H9 (cell line): ENCODE measurements around the gene MED13L. TPM values are rescaled to one million over a fixed set of nuclear protein-coding genes. Genes with fewer than 3 reads are reported as not detected.

Experiments used
- DNase-seq: peaks from one replicate; pipeline ENCODE4 v3.0.0-alpha.2; 2017
- H2AFZ ChIP-seq: one replicate; pipeline ENCODE4 v1.6.1; 2013; ENCODE audit warnings: mild to moderate bottlenecking, low read length, control low read depth, moderate library complexity
- H2AK5ac ChIP-seq: 2 replicates; pipeline ENCODE4 v1.6.1; 2013; ENCODE audit warnings: low read length, control low read depth, mixed read lengths; ENCODE audit not compliant: insufficient read length
- H2BK120ac ChIP-seq: one replicate; pipeline ENCODE4 v1.6.1; 2013; ENCODE audit warnings: low read depth, mild to moderate bottlenecking, low read length, control low read depth, inconsistent platforms; ENCODE audit not compliant: poor library complexity, severe bottlenecking
- H2BK12ac ChIP-seq: 2 replicates; pipeline ENCODE4 v1.6.1; 2013; ENCODE audit warnings: low read length, control low read depth, mixed read lengths, low read depth; ENCODE audit not compliant: insufficient read length
- H2BK15ac ChIP-seq: 2 replicates; pipeline ENCODE4 v1.6.1; 2013; ENCODE audit warnings: low read depth, low read length, control low read depth
- H2BK20ac ChIP-seq: one replicate; pipeline ENCODE4 v1.6.1; 2013; ENCODE audit warnings: low read depth, mild to moderate bottlenecking, low read length, control low read depth, inconsistent platforms; ENCODE audit not compliant: poor library complexity, severe bottlenecking
- H2BK5ac ChIP-seq: 2 replicates; pipeline ENCODE4 v1.6.1; 2013; ENCODE audit warnings: low read length, control low read depth, mixed read lengths; ENCODE audit not compliant: insufficient read length
- H3K14ac ChIP-seq: 2 replicates; pipeline ENCODE4 v1.6.1; 2013; ENCODE audit warnings: low read length, control low read depth; ENCODE audit not compliant: insufficient read depth
- H3K18ac ChIP-seq: 2 replicates; pipeline ENCODE4 v1.6.1; 2013; ENCODE audit warnings: low read depth, mild to moderate bottlenecking, mixed read lengths, low read length, control low read depth; ENCODE audit not compliant: insufficient read length
- H3K23ac ChIP-seq: 2 replicates; pipeline ENCODE4 v1.6.1; 2013; ENCODE audit warnings: low read length, control low read depth, mixed read lengths, low read depth; ENCODE audit not compliant: insufficient read length
- H3K23me2 ChIP-seq: 2 replicates; pipeline ENCODE4 v1.6.1; 2013; ENCODE audit warnings: low read depth, mild to moderate bottlenecking, mixed read lengths, low read length, control low read depth; ENCODE audit not compliant: insufficient read length, poor library complexity, severe bottlenecking
- H3K27ac ChIP-seq: 2 replicates; pipeline ENCODE4 v1.5.1; 2013; ENCODE audit warnings: low read length, control low read depth, mixed read lengths, low read depth; ENCODE audit not compliant: insufficient read length
- H3K27me3 ChIP-seq: 2 replicates; pipeline ENCODE4 v1.6.1; 2013; ENCODE audit warnings: low read length, control low read depth, inconsistent platforms; ENCODE audit not compliant: insufficient read depth
- H3K4ac ChIP-seq: 2 replicates; pipeline ENCODE4 v1.6.1; 2013; ENCODE audit warnings: low read depth, mild to moderate bottlenecking, control low read depth, inconsistent platforms, low read length, moderate library complexity
- H3K4me1 ChIP-seq: 2 replicates; pipeline ENCODE4 v1.6.1; 2013; ENCODE audit warnings: low read length, control low read depth, inconsistent platforms; ENCODE audit not compliant: insufficient read depth
- H3K4me2 ChIP-seq: 2 replicates; pipeline ENCODE4 v1.6.1; 2013; ENCODE audit warnings: low read length, control low read depth, mixed read lengths; ENCODE audit not compliant: insufficient read length, insufficient read depth
- H3K56ac ChIP-seq: 2 replicates; pipeline ENCODE4 v1.6.1; 2013; ENCODE audit warnings: low read depth, mild to moderate bottlenecking, mixed read lengths, low read length, control low read depth; ENCODE audit not compliant: insufficient read length
- H3K79me1 ChIP-seq: 2 replicates; pipeline ENCODE4 v1.6.1; 2013; ENCODE audit warnings: low read depth, mild to moderate bottlenecking, moderate library complexity, low read length, control low read depth, inconsistent platforms; ENCODE audit not compliant: insufficient read depth, poor library complexity, severe bottlenecking
- H3K79me2 ChIP-seq: 2 replicates; pipeline ENCODE4 v1.6.1; 2013; ENCODE audit warnings: low read length, control low read depth, inconsistent platforms; ENCODE audit not compliant: insufficient read depth
- H3K9ac ChIP-seq: 2 replicates; pipeline ENCODE4 v1.6.1; 2013; ENCODE audit warnings: low read length, control low read depth, mixed read lengths; ENCODE audit not compliant: insufficient read length; ENCODE audit errors: extremely low read depth
- H3K9me3 ChIP-seq: one replicate; pipeline ENCODE4 v1.6.1; 2013; ENCODE audit warnings: low read depth, low read length, inconsistent platforms; ENCODE audit not compliant: control insufficient read depth
- H3T11ph ChIP-seq: one replicate; pipeline ENCODE4 v1.6.1; 2013; ENCODE audit warnings: mild to moderate bottlenecking, low read length, control low read depth, inconsistent platforms
- H4K20me1 ChIP-seq: one replicate; pipeline ENCODE4 v1.6.1; 2013; ENCODE audit not compliant: control insufficient read depth, insufficient read length, insufficient read depth
- H4K5ac ChIP-seq: 2 replicates; pipeline ENCODE4 v1.6.1; 2013; ENCODE audit warnings: low read depth, mild to moderate bottlenecking, mixed read lengths, low read length, control low read depth; ENCODE audit not compliant: insufficient read length
- H4K8ac ChIP-seq: replicated peaks from 2 replicates; pipeline ENCODE4 v1.6.1; 2013; ENCODE audit warnings: low read length, control low read depth, mixed read lengths, low read depth; ENCODE audit not compliant: insufficient read length
- H4K91ac ChIP-seq: 2 replicates; pipeline ENCODE4 v1.6.1; 2013; ENCODE audit warnings: low read depth, mild to moderate bottlenecking, moderate library complexity, mixed read lengths, low read length, control low read depth; ENCODE audit not compliant: insufficient read length
- H3K27ac Mint-ChIP-seq, 3 experiments: 2 replicates in 2 of 3; 3 replicates in 1 of 3; pipeline ENCODE4 v1.8.0; 2020 to 2021; ENCODE audit warnings: mixed read lengths in 3 of 3, mild to moderate bottlenecking in 1 of 3, moderate library complexity in 1 of 3
- H3K27me3 Mint-ChIP-seq: 2 replicates; pipeline ENCODE4 v1.8.0; 2021; ENCODE audit warnings: low read depth, mild to moderate bottlenecking, moderate library complexity, mixed read lengths
- H3K36me3 Mint-ChIP-seq, 3 experiments: 2 replicates in 2 of 3; 3 replicates in 1 of 3; pipeline ENCODE4 v1.8.0; 2020 to 2021; ENCODE audit warnings: low read depth in 3 of 3, mixed read lengths in 3 of 3; ENCODE audit not compliant: insufficient read depth in 1 of 3
- H3K4me1 Mint-ChIP-seq, 2 experiments: 2 replicates each; pipeline ENCODE4 v1.8.0; 2020; ENCODE audit warnings: mixed read lengths in 2 of 2
- H3K4me3 Mint-ChIP-seq, 2 experiments: 2 replicates in 1 of 2; 3 replicates in 1 of 2; pipeline ENCODE4 v1.8.0; 2020 to 2021; ENCODE audit warnings: mild to moderate bottlenecking in 2 of 2, mixed read lengths in 2 of 2, moderate library complexity in 1 of 2
- H3K9me3 Mint-ChIP-seq, 2 experiments: 2 replicates in 1 of 2; 3 replicates in 1 of 2; pipeline ENCODE4 v1.8.0; 2020; ENCODE audit warnings: mild to moderate bottlenecking in 2 of 2, mixed read lengths in 2 of 2, moderate library complexity in 1 of 2
- CTCF ChIP-seq: fragments of 200-600 bp; sonication (generic); conservative IDR thresholded peaks from 3 replicates; pipeline ENCODE4 v1.8.0; 2021; ENCODE audit warnings: antibody characterized with exemption, mild to moderate bottlenecking
- WGBS: extraction: QIAGEN DNeasy Blood & Tissue Kit; methylation state at CpG from one replicate; pipeline ENCODE4 v1.1.7; 2013; ENCODE audit warnings: missing lambda C conversion rate, low lambda C conversion rate, mixed read lengths; ENCODE audit not compliant: insufficient read length; ENCODE audit errors: extremely low coverage; 5-methylcytosine and 5-hydroxymethylcytosine counted together
- total RNA-seq: library from RNA; stranded (reverse); gene quantifications from 2 replicates; pipeline ENCODE4 v1.2.1, GENCODE V29; 2021

The MED13L gene
- total RNA-seq, 1 experiment from 2014 or later: 52.4 TPM

- no peak for TF ChIP-seq CTCF
- Mint-ChIP-seq H3K27ac (no peak overlapping the region), H3K4me3 (no peak overlapping the region), H3K9me3 (no peaks in the 10 kb centered on the region), H3K36me3 (peaks cover 6 to 39% (median 31%) of the 10 kb centered on the region in 3 experiments; a peak in 6 of 7 replicates), H3K4me1 (no peaks in the 10 kb centered on the region), H3K27me3 (no peaks in the 10 kb centered on the region)
- Histone ChIP-seq H3T11ph (no peak overlapping the region), H3K27me3 (no peaks in the 10 kb centered on the region), H2BK15ac (no peak overlapping the region), H3K18ac (no peak overlapping the region), H3K79me1 (no peaks in the 10 kb centered on the region), H4K8ac (no peak overlapping the region), H2BK120ac (no peak overlapping the region), H3K4ac (no peak overlapping the region), H3K14ac (no peak overlapping the region), H2AK5ac (no peak overlapping the region), H4K91ac (no peak overlapping the region), H2BK5ac (no peak overlapping the region), H3K9me3 (no peaks in the 10 kb centered on the region), H3K23ac (no peak overlapping the region), H4K20me1 (no peaks in the 10 kb centered on the region), H3K9ac (no peak overlapping the region), H3K27ac (no peak overlapping the region), H3K56ac (no peak overlapping the region), H3K4me1 (no peaks in the 10 kb centered on the region), H3K4me2 (no peak overlapping the region), H2AFZ (no peak overlapping the region), H2BK20ac (no peak overlapping the region), H4K5ac (no peak overlapping the region), H3K79me2 (no peaks in the 10 kb centered on the region), H2BK12ac (no peak overlapping the region), H3K23me2 (no peaks in the 10 kb centered on the region)
- DNase-seq: no peak
- WGBS: no CpG with 5 or more reads among the region's 2 CpGs
Observed at GRCh38 chr12:116006141-116006540, 271.4 kb downstream of the MED13L start.
